OCI-LY1 (cell line): ENCODE results near the gene SPTB.

Experiments
- EZH2 ChIP-seq: fragments of 200-600 bp; sonication (generic), shearing (Covaris generic); IDR thresholded peaks from 2 replicates; pipeline ENCODE4 v1.8.0; 2017; ENCODE audit warnings: borderline replicate concordance, mixed run types, mild to moderate bottlenecking, antibody characterized with exemption, low read length, moderate library complexity, mixed read lengths
- TF ChIP-seq, protein P1 (sequence below): fragments of 200-600 bp; sonication (generic), shearing (Covaris generic); IDR thresholded peaks from 2 replicates; pipeline ENCODE4 v1.5.1; 2017; ENCODE audit warnings: mild to moderate bottlenecking, antibody characterized with exemption, low read length, moderate library complexity, mixed read lengths

- TF ChIP-seq, protein P1, sequence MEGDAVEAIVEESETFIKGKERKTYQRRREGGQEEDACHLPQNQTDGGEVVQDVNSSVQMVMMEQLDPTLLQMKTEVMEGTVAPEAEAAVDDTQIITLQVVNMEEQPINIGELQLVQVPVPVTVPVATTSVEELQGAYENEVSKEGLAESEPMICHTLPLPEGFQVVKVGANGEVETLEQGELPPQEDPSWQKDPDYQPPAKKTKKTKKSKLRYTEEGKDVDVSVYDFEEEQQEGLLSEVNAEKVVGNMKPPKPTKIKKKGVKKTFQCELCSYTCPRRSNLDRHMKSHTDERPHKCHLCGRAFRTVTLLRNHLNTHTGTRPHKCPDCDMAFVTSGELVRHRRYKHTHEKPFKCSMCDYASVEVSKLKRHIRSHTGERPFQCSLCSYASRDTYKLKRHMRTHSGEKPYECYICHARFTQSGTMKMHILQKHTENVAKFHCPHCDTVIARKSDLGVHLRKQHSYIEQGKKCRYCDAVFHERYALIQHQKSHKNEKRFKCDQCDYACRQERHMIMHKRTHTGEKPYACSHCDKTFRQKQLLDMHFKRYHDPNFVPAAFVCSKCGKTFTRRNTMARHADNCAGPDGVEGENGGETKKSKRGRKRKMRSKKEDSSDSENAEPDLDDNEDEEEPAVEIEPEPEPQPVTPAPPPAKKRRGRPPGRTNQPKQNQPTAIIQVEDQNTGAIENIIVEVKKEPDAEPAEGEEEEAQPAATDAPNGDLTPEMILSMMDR = no peak
- TF ChIP-seq EZH2 = no peak
Observed at GRCh38 chr14:64841772-64842750, 37.6 kb downstream of the SPTB start.
